COLO668 (cell line): Measurements from ENCODE around the gene ANXA5.

Experiments used
- DNase-seq: peaks from one replicate; lab custom pipeline; 2025; ENCODE audit not compliant: unreplicated experiment; lab: John Stamatoyannopoulos, UW

Gene ANXA5

GRCh38 chr4:121650741-121651140, 46.0 kb downstream of the ANXA5 start:
- DNase-seq, result no peak

- no peak for DNase-seq
These were observed 48.3 kb downstream of the ANXA5 start for GRCh38 chr4:121648516-121648915.

GRCh38 chr4:121642876-121643585, 53.7 kb downstream of the ANXA5 start:
- DNase-seq, result no peak

- DNase-seq, result no peak
These were observed 54.5 kb downstream of the ANXA5 start for GRCh38 chr4:121642292-121642691.

- no peak for DNase-seq
These were observed 63.1 kb downstream of the ANXA5 start for GRCh38 chr4:121633653-121634052.

GRCh38 chr4:121632636-121633035, 64.1 kb downstream of the ANXA5 start:
- DNase-seq, result no peak
